Neural cell (in vitro differentiated cells): ENCODE data around the gene IL1A. TPM values are rescaled to one million over a fixed set of nuclear protein-coding genes. Genes with fewer than 3 reads are reported as not detected.

ENCODE experiments used
- H2AFZ ChIP-seq: fragments of 200-600, 300-800 bp; sonication (generic), shearing (Covaris generic); 2 replicates; pipeline ENCODE4 v1.6.0; 2014; ENCODE audit warnings: low read depth, mild to moderate bottlenecking, antibody characterized with exemption, low read length, moderate library complexity
- H3F3A ChIP-seq: fragments of 200-600 bp; shearing (Covaris generic); 2 replicates; pipeline ENCODE4 v1.6.1; 2016; ENCODE audit warnings: mild to moderate bottlenecking, moderate library complexity, mixed read lengths, antibody characterized with exemption, low read length; ENCODE audit not compliant: insufficient read depth, poor library complexity, severe bottlenecking
- H3K27ac ChIP-seq: fragments of 200-600, 300-800 bp; sonication (generic), shearing (Covaris generic); 2 replicates; pipeline ENCODE4 v1.5.1; 2014; ENCODE audit warnings: mild to moderate bottlenecking, low read length, moderate library complexity
- H3K27me3 ChIP-seq: fragments of 300-800, 200-600 bp; sonication (generic), shearing (Covaris generic); 2 replicates; pipeline ENCODE4 v1.6.0; 2014; ENCODE audit warnings: mild to moderate bottlenecking, low read depth, low read length, moderate library complexity; ENCODE audit not compliant: insufficient read depth
- H3K36me3 ChIP-seq: fragments of 300-800, 200-600 bp; sonication (generic), shearing (Covaris generic); 2 replicates; pipeline ENCODE4 v1.5.1; 2014; ENCODE audit warnings: mild to moderate bottlenecking, antibody characterized with exemption, low read length, moderate library complexity; ENCODE audit not compliant: insufficient read depth
- H3K4me2 ChIP-seq: fragments of 300-800, 200-600 bp; sonication (generic), shearing (Covaris generic); 2 replicates; pipeline ENCODE4 v1.6.0; 2014; ENCODE audit warnings: mild to moderate bottlenecking, low read length
- H3K4me3 ChIP-seq: fragments of 300-800, 200-600 bp; sonication (generic), shearing (Covaris generic); 2 replicates; pipeline ENCODE4 v1.5.1; 2014; ENCODE audit warnings: mild to moderate bottlenecking, low read length, moderate library complexity
- H3K79me2 ChIP-seq: fragments of 200-600 bp; shearing (Covaris generic); replicated peaks from 2 replicates; pipeline ENCODE4 v1.6.0; 2014; ENCODE audit warnings: mild to moderate bottlenecking, low read length, moderate library complexity; ENCODE audit not compliant: insufficient read depth
- H3K9ac ChIP-seq: fragments of 300-800, 200-600 bp; sonication (generic), shearing (Covaris generic); 2 replicates; pipeline ENCODE4 v1.6.1; 2016; ENCODE audit warnings: mild to moderate bottlenecking, low read length, mixed read lengths
- H3K9me2 ChIP-seq: fragments of 200-600 bp; shearing (Covaris generic); 2 replicates; pipeline ENCODE4 v1.6.1; 2016; ENCODE audit warnings: mild to moderate bottlenecking, low read length, mixed read lengths; ENCODE audit not compliant: insufficient read depth
- H3K9me3 ChIP-seq: fragments of 200-600, 300-800 bp; sonication (generic), shearing (Covaris generic); 2 replicates; pipeline ENCODE4 v1.6.1; 2016; ENCODE audit warnings: mild to moderate bottlenecking, mixed run types, low read length, moderate library complexity, mixed read lengths
- H4K20me1 ChIP-seq: fragments of 200-600 bp; shearing (Covaris generic); 2 replicates; pipeline ENCODE4 v1.6.1; 2016; ENCODE audit warnings: mild to moderate bottlenecking, mixed run types; ENCODE audit not compliant: insufficient read depth
- CTCF ChIP-seq: fragments of 450-650 bp; IDR thresholded peaks from 2 replicates; pipeline ENCODE4 v1.5.1; 2014; ENCODE audit warnings: antibody characterized with exemption, mild to moderate bottlenecking, moderate library complexity; ENCODE audit not compliant: poor library complexity, severe bottlenecking
- EP300 ChIP-seq: fragments of 450-650 bp; conservative IDR thresholded peaks from 2 replicates; pipeline ENCODE4 v1.6.1; 2014; ENCODE audit warnings: antibody characterized with exemption, mild to moderate bottlenecking, moderate library complexity; ENCODE audit not compliant: poor library complexity, severe bottlenecking
- EZH2 ChIP-seq: fragments of 200-600, 300-800 bp; shearing (Covaris generic), sonication (generic); IDR thresholded peaks from 2 replicates; pipeline ENCODE4 v1.6.1; 2014; ENCODE audit warnings: antibody characterized with exemption, low read length, borderline replicate concordance, mild to moderate bottlenecking; ENCODE audit not compliant: insufficient read depth, poor library complexity, severe bottlenecking
- MXI1 ChIP-seq: fragments of 450-650 bp; conservative IDR thresholded peaks from 2 replicates; pipeline ENCODE4 v1.6.1; 2014; ENCODE audit warnings: antibody characterized with exemption, mild to moderate bottlenecking; ENCODE audit not compliant: poor library complexity, severe bottlenecking
- POLR2AphosphoS5 ChIP-seq: IDR thresholded peaks from 2 replicates; pipeline ENCODE4 v1.6.1; 2012
- RAD21 ChIP-seq: fragments of 450-650 bp; conservative IDR thresholded peaks from 2 replicates; pipeline ENCODE4 v1.6.1; 2014; ENCODE audit warnings: antibody characterized with exemption, mild to moderate bottlenecking, moderate library complexity
- REST ChIP-seq: IDR thresholded peaks from 2 replicates; pipeline ENCODE4 v1.6.1; 2012; ENCODE audit warnings: borderline replicate concordance
- SMC3 ChIP-seq: fragments of 450-650 bp; conservative IDR thresholded peaks from 2 replicates; pipeline ENCODE4 v1.6.1; 2014; ENCODE audit warnings: antibody characterized with exemption, mild to moderate bottlenecking, moderate library complexity; ENCODE audit not compliant: poor library complexity
- TAF1 ChIP-seq: IDR thresholded peaks from 2 replicates; pipeline ENCODE4 v1.6.1; 2012; ENCODE audit warnings: low read depth
- polyA plus RNA-seq: library from polyadenylated mRNA; depleted of rRNA; stranded (reverse); fragments of >200 nt; gene quantifications from 2 replicates; pipeline ENCODE4 v1.2.3, GENCODE V29; 2014

The IL1A gene
- polyA plus RNA-seq, 1 donor from 2014 or later, result 0.14 TPM

DNA sequence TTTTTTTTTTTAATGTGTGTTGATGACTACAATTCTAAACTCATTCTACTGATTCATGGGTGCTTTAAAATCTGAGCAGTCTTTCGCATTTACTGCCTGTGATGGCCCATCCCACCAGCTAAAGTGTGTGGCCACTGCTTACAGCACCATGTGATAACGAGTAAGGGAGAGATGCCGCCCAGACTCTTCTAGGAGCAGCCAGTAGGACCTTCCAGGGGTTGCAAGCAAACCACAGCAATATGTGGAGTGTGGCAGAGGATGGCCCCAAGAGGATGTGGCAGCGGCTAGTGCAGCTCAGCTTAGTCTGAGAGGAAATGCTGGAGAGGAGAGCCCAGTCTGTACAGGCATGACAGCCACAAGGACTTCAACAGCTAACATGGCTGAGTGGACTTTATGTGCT is 37.4 kb upstream of the IL1A start:
- Histone ChIP-seq H3K9me3 (no peaks in the 10 kb centered on the region), H3K4me2 (no peak overlapping the region), H3K79me2 (no peaks in the 10 kb centered on the region), H4K20me1 (no peaks in the 10 kb centered on the region), H3K9ac (no peak overlapping the region), H3K4me3 (no peak overlapping the region), H2AFZ (no peak overlapping the region), H3K9me2 (no peaks in the 10 kb centered on the region), H3K27ac (no peak overlapping the region), H3K27me3 (no peaks in the 10 kb centered on the region), H3K36me3 (no peaks in the 10 kb centered on the region), H3F3A (no peaks in the 10 kb centered on the region)
- TF ChIP-seq EP300, result no peak
- no peak for TF ChIP-seq MXI1
- no peak for TF ChIP-seq TAF1
- TF ChIP-seq CTCF, result no peak
- TF ChIP-seq RAD21, result no peak
- no peak for TF ChIP-seq SMC3
- no peak for TF ChIP-seq POLR2AphosphoS5
- TF ChIP-seq EZH2, result no peak
- no peak for TF ChIP-seq REST

DNA sequence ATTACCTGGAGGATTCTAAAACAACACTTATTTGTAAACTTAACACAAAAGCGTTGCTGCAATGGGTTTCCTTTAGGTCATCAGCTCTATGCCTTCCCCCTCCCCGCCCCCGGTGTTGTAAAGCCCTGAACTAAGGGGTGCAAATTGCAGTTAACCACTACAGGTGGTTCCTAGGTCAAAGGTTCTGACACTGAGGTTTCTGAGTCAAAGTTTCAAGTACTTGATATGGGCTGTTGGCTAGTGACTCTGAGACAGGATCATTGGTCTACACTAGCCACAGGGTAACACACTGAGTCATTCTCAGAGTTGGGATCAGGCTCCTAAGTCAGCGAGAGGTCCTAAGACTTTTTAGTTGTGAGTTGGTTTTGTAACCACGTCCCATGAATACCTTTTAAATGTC is 36.8 kb upstream of the IL1A start:
- Histone ChIP-seq H3K79me2 (no peaks in the 10 kb centered on the region), H3K9ac (no peak overlapping the region), H3K27ac (no peak overlapping the region), H3K4me2 (no peak overlapping the region), H4K20me1 (no peaks in the 10 kb centered on the region), H3K27me3 (no peaks in the 10 kb centered on the region), H3K9me2 (no peaks in the 10 kb centered on the region), H3K36me3 (no peaks in the 10 kb centered on the region), H3F3A (no peaks in the 10 kb centered on the region), H3K9me3 (no peaks in the 10 kb centered on the region), H3K4me3 (no peak overlapping the region), H2AFZ (no peak overlapping the region)
- no peak for TF ChIP-seq TAF1
- TF ChIP-seq CTCF, result no peak
